C4-2B (cell line): ENCODE results near the gene LIPF.
"Not testable (repeated sequence)": the region's sequence is repeated elsewhere in the genome, so short reads cannot be mapped to it uniquely, and the experiment has no call there.

ENCODE experiments used
- H3K27ac ChIP-seq: fragments of 450-650 bp; 2 replicates; pipeline ENCODE4 v1.5.1; 2017
- CTCF ChIP-seq: fragments of 450-650 bp; conservative IDR thresholded peaks from 2 replicates; pipeline ENCODE4 v1.5.1; 2017; ENCODE audit warnings: mild to moderate bottlenecking
- ZFX ChIP-seq: fragments of 450-650 bp; IDR thresholded peaks from 2 replicates; pipeline ENCODE4 v1.6.1; 2017

LIPF gene

DNA sequence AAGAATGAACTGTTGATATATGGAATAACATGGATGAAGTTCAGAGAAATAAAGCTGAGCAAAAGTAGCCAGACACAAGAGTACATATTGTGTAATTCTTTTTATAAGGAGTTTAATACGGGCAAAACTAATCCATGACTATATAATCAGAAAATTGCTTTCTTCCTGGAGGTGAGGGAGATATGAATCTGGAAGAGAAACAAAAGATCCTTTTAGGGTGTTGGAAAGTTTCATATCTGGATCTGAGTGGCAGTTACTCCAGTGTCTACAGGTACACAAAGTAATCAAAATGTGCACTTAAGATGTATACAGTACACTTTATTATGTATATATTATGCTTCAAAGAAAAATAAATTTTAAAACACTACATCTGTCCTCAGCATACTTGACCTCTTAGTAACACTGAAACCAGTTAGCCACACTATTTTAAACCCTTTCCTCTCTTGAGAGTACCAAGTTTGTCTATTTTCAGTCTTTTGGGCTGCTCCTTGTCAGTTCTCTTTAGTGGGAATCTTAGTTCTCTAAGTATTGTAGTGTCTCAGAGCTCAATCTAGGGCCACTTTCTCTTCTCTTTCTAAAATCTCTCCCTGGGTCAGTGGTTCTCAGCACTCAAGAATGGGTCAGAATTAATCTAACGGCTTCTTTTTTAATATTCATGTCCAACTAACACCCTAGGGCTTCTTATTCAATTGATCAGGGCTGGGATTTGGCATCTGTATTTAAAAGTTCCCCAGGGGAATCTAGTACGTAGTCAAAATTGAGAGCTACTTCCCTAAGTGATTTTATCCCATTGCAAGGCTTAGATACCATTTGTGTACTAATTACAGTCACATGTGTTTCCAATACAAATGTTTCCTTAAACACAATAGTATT lies 4.3 kb upstream of the LIPF start:
- no peak overlapping the region for H3K27ac ChIP-seq
- TF ChIP-seq CTCF = no peak
- TF ChIP-seq ZFX = no peak

- no peak overlapping the region for H3K27ac ChIP-seq
- no peak for TF ChIP-seq CTCF
- TF ChIP-seq ZFX = no peak
These were observed 3.7 kb upstream of the LIPF start for GRCh38 chr10:88660598-88660884.

- TF ChIP-seq CTCF = no peak
- no peak for TF ChIP-seq ZFX
- H3K27ac ChIP-seq = no peak overlapping the region
These were observed 3.2 kb upstream of the LIPF start for GRCh38 chr10:88661018-88661417.

- H3K27ac ChIP-seq = no peak overlapping the region
- TF ChIP-seq CTCF = no peak
- TF ChIP-seq ZFX = no peak
These were observed 2.7 kb upstream of the LIPF start for GRCh38 chr10:88661577-88661976.

GRCh38 chr10:88663153-88663552 lies 1.1 kb upstream of the LIPF start:
- not testable (repeated sequence) for H3K27ac ChIP-seq

GRCh38 chr10:88668465-88668864 lies 4.2 kb downstream of the LIPF start:
- no peak overlapping the region for H3K27ac ChIP-seq
- no peak for TF ChIP-seq CTCF
- no peak for TF ChIP-seq ZFX

GRCh38 chr10:88670497-88670896 lies 6.3 kb downstream of the LIPF start:
- no peak overlapping the region for H3K27ac ChIP-seq
- TF ChIP-seq CTCF (no peak), ZFX (no peak)

- TF ChIP-seq ZFX (no peak), CTCF (no peak)
- no peak overlapping the region for H3K27ac ChIP-seq
These were observed 7.8 kb downstream of the LIPF start for GRCh38 chr10:88672041-88672440.
